CD14-positive monocyte (primary cell): ENCODE results near the gene PDE11A. TPM values are rescaled to one million over a fixed set of nuclear protein-coding genes. Genes with fewer than 3 reads are reported as not detected.

Experiments used
- DNase-seq, 3 donors: peaks; one replicate each; pipeline ENCODE4 v3.0.0-alpha.2; 2011 to 2022
- H2AFZ ChIP-seq: 2 replicates; pipeline ENCODE4 v1.6.0; 2012; ENCODE audit warnings: mild to moderate bottlenecking, low read depth, low read length, inconsistent platforms; ENCODE audit not compliant: insufficient read depth, poor library complexity, severe bottlenecking
- H3K27ac ChIP-seq, 2 donors: 1 replicate in 1 of 2; 2 replicates in 1 of 2; pipeline ENCODE4 v1.5.1; 2012 to 2013; ENCODE audit warnings: low read length in 2 of 2, control low read depth in 1 of 2, inconsistent platforms in 1 of 2, low read depth in 1 of 2, mild to moderate bottlenecking in 1 of 2
- H3K27me3 ChIP-seq, 2 donors: one replicate each; pipeline versions ENCODE4 v1.6.0 to v1.6.1; 2011 to 2013; ENCODE audit warnings: low read length in 2 of 2; ENCODE audit not compliant: control insufficient read depth in 2 of 2, insufficient read depth in 2 of 2
- H3K36me3 ChIP-seq, 2 donors: replicated peaks in 1 of 2; 1 replicate in 1 of 2; 2 replicates in 1 of 2; pipeline versions ENCODE4 v1.5.1 to v1.6.1; 2012 to 2013; ENCODE audit warnings: low read length in 2 of 2, control low read depth in 1 of 2, inconsistent platforms in 1 of 2, mild to moderate bottlenecking in 1 of 2; ENCODE audit not compliant: insufficient read depth in 2 of 2, control insufficient read depth in 1 of 2
- H3K4me1 ChIP-seq, 2 donors: 1 replicate in 1 of 2; 2 replicates in 1 of 2; pipeline versions ENCODE4 v1.5.1 to v1.6.1; 2012 to 2013; ENCODE audit warnings: low read length in 2 of 2, control low read depth in 1 of 2, inconsistent platforms in 1 of 2, mild to moderate bottlenecking in 1 of 2, moderate library complexity in 1 of 2; ENCODE audit not compliant: insufficient read depth in 2 of 2, control insufficient read depth in 1 of 2
- H3K4me2 ChIP-seq: replicated peaks from 2 replicates; pipeline ENCODE3; 2012; ENCODE audit warnings: low read length, moderate library complexity, mild to moderate bottlenecking; ENCODE audit not compliant: poor library complexity, severe bottlenecking; ENCODE audit errors: extremely low read depth
- H3K4me3 ChIP-seq, 3 experiments: fragments of 200-600 bp in 1 of 3; sonication (generic) in 1 of 3; replicated peaks in 1 of 3; 1 replicate in 2 of 3; 2 replicates in 1 of 3; pipeline ENCODE4 v1.5.1; 2011 to 2013; ENCODE audit warnings: low read length in 3 of 3, mild to moderate bottlenecking in 3 of 3, control low read depth in 2 of 3, low read depth in 2 of 3, inconsistent platforms in 1 of 3, moderate library complexity in 1 of 3
- H3K79me2 ChIP-seq: 2 replicates; pipeline ENCODE4 v1.6.0; 2012; ENCODE audit warnings: mild to moderate bottlenecking, control low read depth, inconsistent platforms, low read length, moderate library complexity; ENCODE audit not compliant: insufficient read depth
- H3K9ac ChIP-seq: 2 replicates; pipeline ENCODE4 v1.6.0; 2017; ENCODE audit warnings: low read length, mild to moderate bottlenecking; ENCODE audit not compliant: insufficient read depth, poor library complexity, severe bottlenecking
- H3K9me3 ChIP-seq, 2 donors: replicated peaks in 1 of 2; 1 replicate in 1 of 2; 2 replicates in 1 of 2; pipeline versions ENCODE4 v1.5.1 to v1.6.1; 2012 to 2013; ENCODE audit warnings: low read length in 2 of 2, control low read depth in 1 of 2; ENCODE audit not compliant: control insufficient read depth in 1 of 2, insufficient read depth in 1 of 2
- H4K20me1 ChIP-seq: 2 replicates; pipeline ENCODE4 v1.6.0; 2012; ENCODE audit warnings: mild to moderate bottlenecking, low read length, control low read depth, moderate library complexity; ENCODE audit not compliant: insufficient read depth
- H3K27ac Mint-ChIP-seq, 7 donors: one replicate each; pipeline ENCODE4 v1.8.0; 2020; ENCODE audit warnings: mild to moderate bottlenecking in 7 of 7, mixed read lengths in 7 of 7, moderate library complexity in 6 of 7, inconsistent platforms in 2 of 7
- H3K27me3 Mint-ChIP-seq, 3 donors: one replicate each; pipeline ENCODE4 v1.8.0; 2021 to 2022; ENCODE audit warnings: low read depth in 3 of 3, mild to moderate bottlenecking in 3 of 3, mixed read lengths in 3 of 3, moderate library complexity in 3 of 3, inconsistent platforms in 1 of 3
- H3K36me3 Mint-ChIP-seq, 2 donors: one replicate each; pipeline ENCODE4 v1.8.0; 2020; ENCODE audit warnings: mixed read lengths in 2 of 2, inconsistent platforms in 1 of 2, mild to moderate bottlenecking in 1 of 2
- H3K4me1 Mint-ChIP-seq: one replicate; pipeline ENCODE4 v1.8.0; 2020; ENCODE audit warnings: mild to moderate bottlenecking, mixed read lengths
- H3K4me3 Mint-ChIP-seq, 2 donors: one replicate each; pipeline ENCODE4 v1.8.0; 2020; ENCODE audit warnings: mild to moderate bottlenecking in 2 of 2, mixed read lengths in 2 of 2, moderate library complexity in 1 of 2
- H3K9me3 Mint-ChIP-seq, 7 donors: one replicate each; pipeline ENCODE4 v1.8.0; 2020 to 2022; ENCODE audit warnings: mixed read lengths in 7 of 7, mild to moderate bottlenecking in 6 of 7, moderate library complexity in 6 of 7, inconsistent platforms in 2 of 7
- WGBS: methylation state at CpG from one replicate; pipeline ENCODE4 v1.1.5; 2013; ENCODE audit warnings: missing lambda C conversion rate; ENCODE audit not compliant: insufficient coverage; 5-methylcytosine and 5-hydroxymethylcytosine counted together
- intact Hi-C, 2 donors: fragments of 100-400 bp; cut with micrococcal nuclease; formaldehyde crosslinking; loops; one replicate each; pipeline versions ENCODE4 v1.15.0 to v1.15.1; 2023
- polyA plus RNA-seq, 3 donors: library from polyadenylated mRNA; depleted of rRNA in 1 of 3; unstranded in 2 of 3; stranded (reverse) in 1 of 3; fragments of 300-500 nt in 2 of 3; fragments of >200 nt in 1 of 3; fragmentation: Illumina TruSeq in 2 of 3; gene quantifications; 1 replicate in 2 of 3; 2 replicates in 1 of 3; pipeline ENCODE4 v1.2.3, GENCODE V29; 2012 to 2021
- TF ChIP-seq, protein P1 (sequence below): fragments of 200-600 bp; IDR thresholded peaks from one replicate; pipeline ENCODE4 v1.8.0; 2022; ENCODE audit warnings: antibody characterized with exemption, mild to moderate bottlenecking

PDE11A gene
- polyA plus RNA-seq, 3 donors: not detected

- H3K4me3 Mint-ChIP-seq: no peak overlapping the region
- no peaks in the 10 kb centered on the region for H3K79me2 ChIP-seq
- H3K27ac Mint-ChIP-seq: no peak overlapping the region
- no peak overlapping the region for H3K4me2 ChIP-seq
- no peak overlapping the region for H3K27ac ChIP-seq
- TF ChIP-seq, protein P1, sequence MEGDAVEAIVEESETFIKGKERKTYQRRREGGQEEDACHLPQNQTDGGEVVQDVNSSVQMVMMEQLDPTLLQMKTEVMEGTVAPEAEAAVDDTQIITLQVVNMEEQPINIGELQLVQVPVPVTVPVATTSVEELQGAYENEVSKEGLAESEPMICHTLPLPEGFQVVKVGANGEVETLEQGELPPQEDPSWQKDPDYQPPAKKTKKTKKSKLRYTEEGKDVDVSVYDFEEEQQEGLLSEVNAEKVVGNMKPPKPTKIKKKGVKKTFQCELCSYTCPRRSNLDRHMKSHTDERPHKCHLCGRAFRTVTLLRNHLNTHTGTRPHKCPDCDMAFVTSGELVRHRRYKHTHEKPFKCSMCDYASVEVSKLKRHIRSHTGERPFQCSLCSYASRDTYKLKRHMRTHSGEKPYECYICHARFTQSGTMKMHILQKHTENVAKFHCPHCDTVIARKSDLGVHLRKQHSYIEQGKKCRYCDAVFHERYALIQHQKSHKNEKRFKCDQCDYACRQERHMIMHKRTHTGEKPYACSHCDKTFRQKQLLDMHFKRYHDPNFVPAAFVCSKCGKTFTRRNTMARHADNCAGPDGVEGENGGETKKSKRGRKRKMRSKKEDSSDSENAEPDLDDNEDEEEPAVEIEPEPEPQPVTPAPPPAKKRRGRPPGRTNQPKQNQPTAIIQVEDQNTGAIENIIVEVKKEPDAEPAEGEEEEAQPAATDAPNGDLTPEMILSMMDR: no peak
- DNase-seq: no peak
- no CpG with 5 or more reads among the region's 3 CpGs for WGBS
- intact Hi-C loops: no loop called here
- H3K4me1 Mint-ChIP-seq: no peaks in the 10 kb centered on the region
- no peaks in the 10 kb centered on the region for H4K20me1 ChIP-seq
- H2AFZ ChIP-seq: no peak overlapping the region
- no peaks in the 10 kb centered on the region for H3K4me1 ChIP-seq
- no peaks in the 10 kb centered on the region for H3K27me3 Mint-ChIP-seq
- H3K9me3 ChIP-seq: no peaks in the 10 kb centered on the region
- no peaks in the 10 kb centered on the region for H3K36me3 ChIP-seq
- H3K27me3 ChIP-seq: no peaks in the 10 kb centered on the region
- peaks cover 0 to 8% (median 2%) of the 10 kb centered on the region in 7 donors for H3K9me3 Mint-ChIP-seq
- H3K36me3 Mint-ChIP-seq: no peaks in the 10 kb centered on the region
- H3K4me3 ChIP-seq: no peak overlapping the region
- no peak overlapping the region for H3K9ac ChIP-seq
Measured at GRCh38 chr2:177603768-177604167, 468.8 kb downstream of the PDE11A start.

DNA sequence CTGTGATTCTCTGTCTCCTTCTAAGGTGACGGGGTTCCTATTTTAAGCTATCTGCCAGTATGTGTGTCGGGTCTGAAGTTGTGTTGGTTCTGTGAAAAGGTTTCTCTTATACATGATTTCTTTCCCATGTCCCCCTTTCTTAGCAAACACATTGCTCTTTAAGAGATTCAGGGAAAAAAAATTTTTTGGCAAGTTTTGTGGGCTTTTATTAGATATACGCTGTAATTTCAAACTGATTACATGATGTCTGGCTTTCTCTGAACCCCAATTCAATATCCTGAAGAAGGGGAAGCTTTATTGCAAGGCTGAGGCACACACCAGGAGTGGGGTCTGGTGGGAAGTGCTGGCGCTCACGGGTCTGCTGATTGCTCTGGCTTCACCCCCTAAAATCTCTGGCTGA, 469.4 kb downstream of the PDE11A start:
- H3K4me3 Mint-ChIP-seq: no peak overlapping the region
- TF ChIP-seq, protein P1: no peak
- H3K4me3 ChIP-seq: no peak overlapping the region
- no peak overlapping the region for H3K9ac ChIP-seq
- H2AFZ ChIP-seq: no peak overlapping the region
- intact Hi-C loops: no loop called here
- no peaks in the 10 kb centered on the region for H3K9me3 ChIP-seq
- no peak for DNase-seq
- H3K79me2 ChIP-seq: no peaks in the 10 kb centered on the region
- H4K20me1 ChIP-seq: no peaks in the 10 kb centered on the region
- no peaks in the 10 kb centered on the region for H3K36me3 Mint-ChIP-seq
- H3K27me3 Mint-ChIP-seq: no peaks in the 10 kb centered on the region
- WGBS: no CpG with 5 or more reads among the region's 5 CpGs
- no peak overlapping the region for H3K27ac Mint-ChIP-seq
- H3K4me2 ChIP-seq: no peak overlapping the region
- no peaks in the 10 kb centered on the region for H3K27me3 ChIP-seq
- no peaks in the 10 kb centered on the region for H3K4me1 ChIP-seq
- H3K36me3 ChIP-seq: no peaks in the 10 kb centered on the region
- H3K4me1 Mint-ChIP-seq: no peaks in the 10 kb centered on the region
- H3K9me3 Mint-ChIP-seq: peaks cover 0 to 8% (median 2%) of the 10 kb centered on the region in 7 donors
- no peak overlapping the region for H3K27ac ChIP-seq
